Measurements from ENCODE around the gene FLOT2. TPM values are rescaled to one million over a fixed set of nuclear protein-coding genes. Genes with fewer than 3 reads are reported as not detected.

FLOT2 gene
- total RNA-seq: 72.4 and 109 TPM in 2 replicates

GRCh38 chr17:28896884-28897768, at the start of gene FLOT2:
FLOT2 (minus strand) TSS chr17:28897733; CDS start chr17:28897574, 159 bp downstream.

GRCh38 chr17:28902819-28903545, 5.4 kb upstream of the FLOT2 start, which contains the start of gene DHRS13:
DHRS13 (minus strand) TSS chr17:28903079; CDS start chr17:28902944, 135 bp downstream.

GRCh38 chr17:28854457-28855335, 42.8 kb downstream of the FLOT2 start, which contains the start of gene ERAL1:
ERAL1 (plus strand) TSS chr17:28855016; CDS start chr17:28855035, 19 bp downstream.

GRCh38 chr17:28842282-28843012, 55.1 kb downstream of the FLOT2 start, which contains the start of gene FAM222B:
FAM222B (minus strand) TSS chr17:28842790; CDS start chr17:28766667, 76,123 bp downstream.

Other genes starting within 250 kb of the FLOT2 start
- 68.0 and 80.6 TPM in 2 replicates for gene SDF2, start 235.8 kb downstream of the FLOT2 start, total RNA-seq
- 43.7 and 50.7 TPM in 2 replicates for gene SUPT6H, start 235.5 kb downstream of the FLOT2 start, total RNA-seq
- 0.22 and 0.26 TPM in 2 replicates for gene PROCA1, start 185.8 kb downstream of the FLOT2 start, total RNA-seq
- gene RAB34, start 179.9 kb downstream of the FLOT2 start, total RNA-seq: 12.1 and 27.4 TPM in 2 replicates
- gene RPL23A, start 177.7 kb downstream of the FLOT2 start, total RNA-seq: 614 and 651 TPM in 2 replicates
- 0.34 and 1.2 TPM in 2 replicates for gene TLCD1, start 171.5 kb downstream of the FLOT2 start, total RNA-seq
- 1.6 and 2.0 TPM in 2 replicates for gene NEK8, start 168.9 kb downstream of the FLOT2 start, total RNA-seq
- 21.0 and 24.1 TPM in 2 replicates for gene TRAF4, start 153.7 kb downstream of the FLOT2 start, total RNA-seq
- gene FAM222B, start 54.9 kb downstream of the FLOT2 start, total RNA-seq: 6.0 and 7.9 TPM in 2 replicates
- 26.0 and 26.2 TPM in 2 replicates for gene ERAL1, start 42.7 kb downstream of the FLOT2 start, total RNA-seq
- 6.9 and 14.2 TPM in 2 replicates for gene DHRS13, start 5.3 kb upstream of the FLOT2 start, total RNA-seq
- gene PHF12, start 53.8 kb upstream of the FLOT2 start, total RNA-seq: 5.2 and 9.5 TPM in 2 replicates
- gene SEZ6, start 108.3 kb upstream of the FLOT2 start, total RNA-seq: under 0.01 TPM in 1 of 2 replicates, not detected in the other
- gene PIPOX, start 145.4 kb upstream of the FLOT2 start, total RNA-seq: 0.86 and 2.3 TPM in 2 replicates